ENCODE data around the gene HBM.
"Not testable (repeated sequence)": the region's sequence is repeated elsewhere in the genome, so short reads cannot be mapped to it uniquely, and the experiment has no call there.

Gene HBM

DNA sequence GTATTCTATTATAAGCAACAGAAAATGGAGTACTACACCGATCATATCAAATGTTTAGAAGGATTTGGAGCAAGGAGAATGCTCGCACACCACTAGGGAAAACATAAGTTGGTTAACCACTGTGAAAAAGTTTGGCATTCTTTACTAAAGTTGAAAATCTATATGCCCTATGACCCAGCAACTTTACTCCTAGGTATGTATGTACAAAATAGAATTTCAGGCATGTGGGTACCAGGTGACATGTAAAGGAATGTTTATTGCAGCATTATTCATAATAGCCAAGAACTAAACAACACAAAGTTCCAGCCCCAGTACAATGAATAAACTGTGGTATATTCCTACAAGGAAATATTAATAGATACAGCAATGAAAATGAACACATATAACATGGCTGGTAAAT lies 19.1 kb upstream of the HBM start:
- DNase-seq (ENCODE audit: low read depth in 2 of 2) = no peak

DNA sequence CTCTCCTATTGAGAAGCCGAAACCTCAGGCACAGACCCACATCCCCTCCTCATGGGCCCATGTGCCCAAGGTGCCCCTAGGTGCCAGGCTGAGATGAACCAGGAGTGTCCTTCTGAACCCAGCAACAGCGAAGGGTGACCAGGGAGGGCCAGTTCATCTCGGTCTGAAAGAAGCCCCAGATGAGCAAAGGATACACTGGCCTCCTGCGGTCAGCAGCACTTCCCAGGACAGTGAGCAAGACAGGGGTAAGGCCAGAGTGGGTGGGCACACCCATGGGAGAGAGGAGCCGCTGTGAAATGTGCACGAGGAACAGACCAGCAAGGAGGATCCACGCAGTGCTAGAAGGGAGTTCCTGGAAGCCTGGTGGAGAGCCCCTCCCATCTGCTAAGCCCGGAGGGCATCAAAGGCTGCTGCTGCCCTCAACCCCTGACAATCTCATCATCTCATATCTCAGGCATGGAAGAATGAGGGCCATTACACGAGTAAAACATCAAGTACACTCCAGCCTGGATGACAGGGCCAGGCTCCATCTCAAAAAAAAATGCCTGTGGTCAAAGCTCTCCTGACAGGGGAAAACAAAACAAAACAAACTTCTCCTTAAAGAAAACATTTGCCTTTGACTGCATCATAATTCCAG lies 16.6 kb upstream of the HBM start:
- no peak for DNase-seq (ENCODE audit: low read depth in 2 of 2)

DNA sequence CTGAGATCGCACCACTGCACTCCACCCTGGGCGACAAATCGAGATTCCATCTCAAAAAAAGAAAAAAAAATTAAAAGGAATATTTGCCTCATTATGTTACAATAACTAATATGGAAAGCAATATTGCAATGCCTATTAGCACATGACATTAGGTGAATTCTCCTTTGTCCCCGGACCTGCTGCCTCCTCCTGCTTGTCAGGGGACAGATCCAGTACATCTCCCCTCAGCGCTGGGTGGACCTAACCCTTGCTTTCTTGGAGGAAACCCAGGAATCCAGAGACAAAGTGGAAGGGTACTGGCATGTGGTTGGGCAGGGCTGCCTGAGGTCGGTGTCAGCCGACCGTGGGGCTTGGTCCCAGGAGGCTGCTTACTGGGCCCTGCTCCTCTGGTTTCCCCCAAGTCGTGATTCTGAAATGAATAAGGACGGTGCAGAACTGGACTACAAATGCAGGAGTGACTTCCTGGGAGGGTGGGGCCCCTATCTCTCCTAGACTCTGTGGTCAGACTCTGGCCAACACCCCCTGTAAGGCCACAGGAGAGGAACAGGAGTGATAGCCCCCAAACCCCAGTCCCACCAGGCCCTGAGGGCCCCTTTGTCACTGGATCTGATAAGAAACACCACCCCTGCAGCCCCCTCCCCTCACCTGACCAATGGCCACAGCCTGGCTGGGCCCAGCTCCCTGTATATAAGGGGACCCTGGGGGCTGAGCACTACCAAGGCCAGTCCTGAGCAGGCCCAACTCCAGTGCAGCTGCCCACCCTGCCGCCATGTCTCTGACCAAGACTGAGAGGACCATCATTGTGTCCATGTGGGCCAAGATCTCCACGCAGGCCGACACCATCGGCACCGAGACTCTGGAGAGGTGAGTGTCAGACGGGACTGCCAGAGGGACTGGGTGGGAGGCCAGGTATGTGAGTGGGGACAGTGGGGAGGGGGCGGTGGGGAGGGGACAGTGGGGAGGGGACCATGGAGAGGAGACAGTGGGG lies 13.3 kb upstream of the HBM start, which contains the start of gene HBZ:
Gene HBZ, plus strand, starts transcription at position 504 of the 988 bp plus-strand sequence. Its CDS starts 266 bp downstream, at position 770.
- no peak for DNase-seq (ENCODE audit: low read depth in 2 of 2)

DNA sequence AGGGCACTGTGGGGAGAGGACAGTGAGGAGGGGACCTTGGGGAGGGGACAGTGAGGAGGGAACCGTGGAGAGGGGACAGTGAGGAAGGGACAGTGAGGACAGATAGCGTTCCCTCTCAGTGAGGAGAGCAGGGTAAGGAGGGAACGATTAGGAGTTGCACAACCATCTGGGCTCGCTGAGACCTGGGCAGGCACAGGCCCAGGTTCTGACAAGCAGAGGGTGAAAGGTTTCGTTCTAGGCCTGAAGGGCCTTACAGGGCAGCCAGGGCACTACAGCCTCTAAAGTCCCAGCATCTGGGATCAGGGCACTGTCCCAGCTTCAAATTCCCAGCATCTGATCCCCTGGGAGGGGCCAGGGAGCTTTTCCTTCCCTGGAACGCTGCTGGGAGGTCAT lies 12.7 kb upstream of the HBM start:
- DNase-seq (ENCODE audit: low read depth in 2 of 2) = not testable (repeated sequence)

DNA sequence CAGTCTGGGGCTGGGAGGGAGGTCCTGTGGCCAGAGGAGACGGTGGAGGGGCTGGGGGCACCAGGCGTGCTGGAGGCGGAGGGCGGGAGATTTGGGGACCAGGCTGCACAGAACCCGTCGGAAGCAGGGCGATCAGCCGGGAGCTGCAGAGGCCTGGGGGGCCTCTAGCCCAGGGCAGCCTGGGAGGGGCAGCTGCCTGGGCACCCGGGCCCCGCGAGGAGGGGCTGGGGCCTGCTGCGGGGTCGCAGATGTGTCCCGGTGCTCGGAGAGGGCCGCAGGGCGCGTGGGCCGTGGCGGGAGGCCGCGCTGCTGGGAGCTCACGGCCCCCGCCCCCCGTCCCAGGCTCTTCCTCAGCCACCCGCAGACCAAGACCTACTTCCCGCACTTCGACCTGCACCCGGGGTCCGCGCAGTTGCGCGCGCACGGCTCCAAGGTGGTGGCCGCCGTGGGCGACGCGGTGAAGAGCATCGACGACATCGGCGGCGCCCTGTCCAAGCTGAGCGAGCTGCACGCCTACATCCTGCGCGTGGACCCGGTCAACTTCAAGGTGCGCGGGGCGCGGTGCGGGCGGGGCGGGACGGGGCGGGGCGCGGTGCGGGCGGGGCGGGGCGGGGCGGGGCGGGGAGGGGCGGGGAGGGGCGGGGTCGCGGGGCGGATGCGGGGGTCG lies 12.1 kb upstream of the HBM start:
- DNase-seq (ENCODE audit: low read depth in 2 of 2) = not testable (repeated sequence)

- no peak for DNase-seq (ENCODE audit: low read depth in 2 of 2)
Measured at GRCh38 chr16:154217-155030, 11.4 kb upstream of the HBM start.

- no peak for DNase-seq (ENCODE audit: low read depth in 2 of 2)
Measured at GRCh38 chr16:155031-155398, 10.8 kb upstream of the HBM start.

GRCh38 chr16:159136-159849 lies 6.5 kb upstream of the HBM start:
- no peak for DNase-seq (ENCODE audit: low read depth in 2 of 2)

- not testable (repeated sequence) for DNase-seq (ENCODE audit: low read depth in 2 of 2)
Measured at GRCh38 chr16:160242-160641, 5.5 kb upstream of the HBM start.

GRCh38 chr16:160691-161190 lies 5.0 kb upstream of the HBM start:
- no peak for DNase-seq (ENCODE audit: low read depth in 2 of 2)

DNA sequence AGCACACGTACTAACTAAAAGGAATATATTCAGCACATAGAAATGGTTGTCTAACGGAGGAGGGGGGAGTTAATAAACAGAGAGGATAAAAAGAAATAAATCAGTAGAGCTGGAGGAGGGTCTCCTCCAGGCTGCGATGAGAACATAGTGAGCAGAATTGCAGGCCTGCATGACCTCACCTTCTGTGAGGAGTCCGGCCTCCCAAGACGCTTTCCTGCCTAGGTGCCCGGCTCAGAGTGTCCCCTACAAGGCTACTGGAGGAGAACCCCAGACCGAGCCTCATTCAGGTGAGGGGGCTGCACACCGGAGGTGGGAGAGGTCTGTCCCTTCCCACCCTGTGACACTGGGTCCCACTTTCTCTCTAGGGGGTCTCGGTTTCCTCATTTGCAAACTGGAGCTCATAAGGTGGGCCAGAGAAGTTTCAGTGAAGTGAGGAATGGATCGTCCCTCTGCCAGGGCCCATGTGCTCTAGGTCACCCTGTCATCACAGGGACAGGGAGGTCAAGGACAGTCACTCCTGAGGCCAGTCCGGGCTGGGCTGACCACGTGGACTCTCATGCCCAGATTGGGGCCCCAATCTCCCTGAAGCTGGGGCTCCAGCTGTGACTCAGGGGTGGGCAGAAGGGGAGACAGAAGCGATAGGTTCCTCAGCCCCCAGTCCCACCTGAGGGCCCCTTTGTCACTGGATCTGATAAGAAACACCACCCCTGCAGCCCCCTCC lies 3.3 kb upstream of the HBM start:
- DNase-seq (ENCODE audit: low read depth in 2 of 2) = no peak

- DNase-seq (ENCODE audit: low read depth in 2 of 2) = not testable (repeated sequence)
Measured at GRCh38 chr16:163139-163538, 2.6 kb upstream of the HBM start.

DNA sequence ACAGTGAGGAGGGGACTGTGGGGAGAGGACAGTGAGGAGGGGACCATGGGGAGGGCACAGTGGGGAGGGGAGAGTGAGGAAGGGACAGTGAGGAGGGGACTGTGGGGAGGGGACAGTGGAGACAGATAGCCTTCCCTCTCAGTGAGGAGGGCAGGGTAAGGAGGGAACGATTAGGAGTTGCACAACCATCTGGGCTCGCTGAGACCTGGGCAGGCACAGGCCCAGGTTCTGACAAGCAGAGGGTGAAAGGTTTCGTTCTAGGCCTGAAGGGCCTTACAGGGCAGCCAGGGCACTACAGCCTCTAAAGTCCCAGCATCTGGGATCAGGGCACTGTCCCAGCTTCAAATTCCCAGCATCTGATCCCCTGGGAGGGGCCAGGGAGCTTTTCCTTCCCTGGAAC lies 2.1 kb upstream of the HBM start:
- DNase-seq (ENCODE audit: low read depth in 2 of 2) = not testable (repeated sequence)

DNA sequence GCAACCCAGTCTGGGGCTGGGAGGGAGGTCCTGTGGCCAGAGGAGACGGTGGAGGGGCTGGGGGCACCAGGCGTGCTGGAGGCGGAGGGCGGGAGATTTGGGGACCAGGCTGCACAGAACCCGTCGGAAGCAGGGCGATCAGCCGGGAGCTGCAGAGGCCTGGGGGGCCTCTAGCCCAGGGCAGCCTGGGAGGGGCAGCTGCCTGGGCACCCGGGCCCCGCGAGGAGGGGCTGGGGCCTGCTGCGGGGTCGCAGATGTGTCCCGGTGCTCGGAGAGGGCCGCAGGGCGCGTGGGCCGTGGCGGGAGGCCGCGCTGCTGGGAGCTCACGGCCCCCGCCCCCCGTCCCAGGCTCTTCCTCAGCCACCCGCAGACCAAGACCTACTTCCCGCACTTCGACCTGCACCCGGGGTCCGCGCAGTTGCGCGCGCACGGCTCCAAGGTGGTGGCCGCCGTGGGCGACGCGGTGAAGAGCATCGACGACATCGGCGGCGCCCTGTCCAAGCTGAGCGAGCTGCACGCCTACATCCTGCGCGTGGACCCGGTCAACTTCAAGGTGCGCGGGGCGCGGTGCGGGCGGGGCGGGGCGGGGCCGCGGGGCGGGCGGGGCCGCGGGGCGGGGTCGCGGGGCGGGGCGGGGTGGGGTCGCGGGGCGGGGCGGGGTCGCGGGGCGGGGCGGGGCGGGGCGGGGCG lies 1.5 kb upstream of the HBM start:
- not testable (repeated sequence) for DNase-seq (ENCODE audit: low read depth in 2 of 2)

- DNase-seq (ENCODE audit: low read depth in 2 of 2) = no peak
Measured at GRCh38 chr16:164827-165538, 795 bp upstream of the HBM start.

DNA sequence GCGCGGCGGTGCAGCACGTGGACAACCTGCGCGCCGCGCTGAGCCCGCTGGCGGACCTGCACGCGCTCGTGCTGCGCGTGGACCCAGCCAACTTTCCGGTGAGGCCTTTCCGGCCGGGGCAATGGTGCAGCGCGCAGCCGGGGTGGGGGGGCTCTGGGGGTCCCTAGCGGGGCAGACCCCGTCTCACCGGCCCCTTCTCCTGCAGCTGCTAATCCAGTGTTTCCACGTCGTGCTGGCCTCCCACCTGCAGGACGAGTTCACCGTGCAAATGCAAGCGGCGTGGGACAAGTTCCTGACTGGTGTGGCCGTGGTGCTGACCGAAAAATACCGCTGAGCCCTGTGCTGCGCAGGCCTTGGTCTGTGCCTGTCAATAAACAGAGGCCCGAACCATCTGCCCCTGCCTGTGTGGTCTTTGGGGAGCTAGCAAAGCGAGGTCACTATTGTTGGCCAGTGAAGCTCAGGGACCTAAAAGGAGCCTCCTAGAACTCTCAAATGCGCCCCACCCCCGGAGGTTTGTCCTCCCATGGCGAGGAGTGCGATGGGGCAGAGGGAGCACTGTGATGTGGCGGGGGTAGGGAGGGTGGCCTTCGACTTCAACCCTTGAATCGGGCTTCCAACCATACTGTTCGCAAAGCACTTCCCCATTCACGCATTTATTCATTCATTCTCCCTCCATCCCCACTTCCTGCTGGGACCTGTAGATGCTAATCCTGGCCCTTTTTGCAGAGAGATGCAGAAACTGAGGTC lies 770 bp downstream of the HBM start:
- DNase-seq (ENCODE audit: low read depth in 2 of 2) = no peak

DNA sequence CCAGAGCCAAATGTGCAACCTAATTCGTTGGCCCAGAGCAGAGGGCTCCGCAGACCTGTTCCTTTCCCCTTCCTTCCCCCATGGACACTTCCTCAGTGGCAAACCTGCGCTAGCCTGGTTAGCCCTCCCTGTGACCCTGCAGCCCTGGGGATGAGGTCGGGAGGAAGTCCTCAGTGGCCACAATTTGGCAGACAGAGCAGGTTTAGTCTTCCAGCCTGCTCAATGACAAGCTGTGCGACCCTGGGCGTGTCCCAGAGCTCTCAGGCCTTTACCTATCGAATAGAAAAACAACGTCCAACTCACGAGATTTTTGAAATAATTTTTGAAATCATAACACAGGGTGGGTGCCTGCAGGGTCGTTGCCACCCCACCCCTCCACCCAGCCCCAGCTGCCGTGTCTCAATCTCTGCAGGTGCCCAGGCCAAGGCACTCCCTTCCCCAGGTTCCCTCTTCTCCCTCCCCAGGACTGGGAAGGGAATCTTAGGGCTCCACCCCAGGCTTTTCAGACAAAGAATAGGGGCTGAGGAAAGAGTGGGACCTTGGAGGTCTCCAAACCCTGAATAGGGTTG lies 1.4 kb downstream of the HBM start:
- no peak for DNase-seq (ENCODE audit: low read depth in 2 of 2)

GRCh38 chr16:168424-168823 lies 2.6 kb downstream of the HBM start:
- DNase-seq (ENCODE audit: low read depth in 2 of 2) = no peak
